HEK293 (cell line): ENCODE measurements around the gene TYW1B.
"Not testable (repeated sequence)": the region's sequence is repeated elsewhere in the genome, so short reads cannot be mapped to it uniquely, and the experiment has no call there.

Experiments
- CTCF ChIA-PET: fragments of 350-600 bp; formaldehyde crosslinking; extraction: SDS; loops from one replicate; lab custom pipeline; 2021; ENCODE audit warnings: antibody characterized with exemption; lab: Yijun Ruan, JAX
- POLR2A ChIA-PET: fragments of 300-600 bp; formaldehyde crosslinking; extraction: SDS; loops from one replicate; lab custom pipeline; 2020; ENCODE audit warnings: antibody characterized with exemption, inconsistent platforms; lab: Yijun Ruan, JAX
- H3K27ac ChIP-seq: fragments of 200-500 bp; sonication (Bioruptor generic); 2 replicates; pipeline ENCODE4 v1.5.1; 2014; ENCODE audit warnings: low read depth, low read length, control low read depth, inconsistent platforms; ENCODE audit errors: extremely low read depth
- H3K36me3 ChIP-seq, 2 experiments: fragments of 200-500 bp in 1 of 2; sonication (Bioruptor generic) in 1 of 2; 1 replicate in 1 of 2; 2 replicates in 1 of 2; pipeline ENCODE4 v1.5.1; 2014 to 2017; ENCODE audit warnings: inconsistent platforms in 2 of 2, low read length in 2 of 2; ENCODE audit not compliant: control insufficient read depth in 2 of 2, insufficient read depth in 1 of 2
- H3K4me1 ChIP-seq: fragments of 200-500 bp; sonication (Bioruptor generic); 2 replicates; pipeline ENCODE4 v1.5.1; 2014; ENCODE audit warnings: mild to moderate bottlenecking, low read length, inconsistent platforms; ENCODE audit not compliant: control insufficient read depth, insufficient read depth
- H3K4me3 ChIP-seq: 2 replicates; pipeline ENCODE4 v1.5.1; 2011; ENCODE audit warnings: low read depth, mild to moderate bottlenecking, control low read depth, low read length, moderate library complexity
- H3K9me3 ChIP-seq: fragments of 200-500 bp; sonication (Bioruptor generic); 2 replicates; pipeline ENCODE4 v1.5.1; 2014; ENCODE audit warnings: low read depth, low read length, inconsistent platforms; ENCODE audit not compliant: control insufficient read depth, insufficient read depth
- CTCF ChIP-seq: fragments of 450-650 bp; formaldehyde crosslinking; IDR thresholded peaks from 2 replicates; pipeline ENCODE4 v1.5.1; 2016; ENCODE audit warnings: missing biosample characterization, missing genetic modification characterization
- KLF17 ChIP-seq: fragments of 450-650 bp; formaldehyde crosslinking; IDR thresholded peaks from 2 replicates; pipeline ENCODE4 v1.5.1; 2016; ENCODE audit warnings: missing biosample characterization, missing genetic modification characterization
- PBX3 ChIP-seq: sonication (generic); formaldehyde crosslinking; IDR thresholded peaks from 2 replicates; pipeline ENCODE4 v1.8.1; 2022; ENCODE audit warnings: mild to moderate bottlenecking, moderate library complexity, missing genetic modification reagents
- PRDM10 ChIP-seq: fragments of 450-650 bp; formaldehyde crosslinking; IDR thresholded peaks from 2 replicates; pipeline ENCODE4 v1.5.1; 2016; ENCODE audit warnings: missing biosample characterization, missing genetic modification characterization
- REST ChIP-seq: fragments of 450-650 bp; formaldehyde crosslinking; IDR thresholded peaks from 2 replicates; pipeline ENCODE4 v1.5.1; 2016; ENCODE audit warnings: missing biosample characterization, missing genetic modification characterization
- SP7 ChIP-seq: fragments of 450-650 bp; formaldehyde crosslinking; IDR thresholded peaks from 2 replicates; pipeline ENCODE4 v1.5.1; 2016; ENCODE audit warnings: missing biosample characterization, missing genetic modification characterization
- ZBTB17 ChIP-seq: fragments of 450-650 bp; formaldehyde crosslinking; IDR thresholded peaks from 2 replicates; pipeline ENCODE4 v1.5.1; 2016; ENCODE audit warnings: missing biosample characterization, missing genetic modification characterization
- ZBTB26 ChIP-seq: fragments of 450-650 bp; formaldehyde crosslinking; optimal IDR thresholded peaks from 2 replicates; pipeline ENCODE3; 2016; ENCODE audit warnings: missing biosample characterization, mild to moderate bottlenecking, missing genetic modification characterization
- ZBTB48 ChIP-seq: fragments of 450-650 bp; formaldehyde crosslinking; IDR thresholded peaks from 2 replicates; pipeline ENCODE4 v1.5.1; 2016; ENCODE audit warnings: missing biosample characterization, missing genetic modification characterization
- ZEB2 ChIP-seq: fragments of 450-650 bp; formaldehyde crosslinking; IDR thresholded peaks from 2 replicates; pipeline ENCODE4 v1.5.1; 2016; ENCODE audit warnings: missing biosample characterization, missing genetic modification characterization
- ZNF335 ChIP-seq: fragments of 450-650 bp; formaldehyde crosslinking; conservative IDR thresholded peaks from 2 replicates; pipeline ENCODE4 v1.5.1; 2016; ENCODE audit warnings: missing biosample characterization, missing genetic modification characterization
- ZNF366 ChIP-seq: fragments of 450-650 bp; formaldehyde crosslinking; conservative IDR thresholded peaks from 2 replicates; pipeline ENCODE4 v1.5.1; 2016; ENCODE audit warnings: missing biosample characterization, missing genetic modification characterization
- ZNF600 ChIP-seq: fragments of 450-650 bp; formaldehyde crosslinking; IDR thresholded peaks from 2 replicates; pipeline ENCODE4 v1.5.1; 2016; ENCODE audit warnings: missing biosample characterization, missing genetic modification characterization
- ZNF629 ChIP-seq: fragments of 450-650 bp; formaldehyde crosslinking; IDR thresholded peaks from 2 replicates; pipeline ENCODE4 v1.5.1; 2017; ENCODE audit warnings: missing biosample characterization, missing genetic modification characterization
- ZNF660 ChIP-seq: fragments of 450-650 bp; IDR thresholded peaks from 2 replicates; pipeline ENCODE4 v1.5.1; 2018; ENCODE audit warnings: missing biosample characterization, mild to moderate bottlenecking, missing genetic modification characterization

Gene TYW1B

GRCh38 chr7:72829687-72830354, 1.8 kb upstream of the TYW1B start:
- H3K4me3 ChIP-seq = peak overlapping the region; percentile 81
- H3K9me3 ChIP-seq, CTCF ChIA-PET, H3K4me1 ChIP-seq: not testable (repeated sequence)
- POLR2A ChIA-PET = interaction anchor here (1.3 kb wide), 1 partner anchor 90 kb away, joined by 3 read pairs; no protein-coding TSS in a partner anchor
- H3K27ac ChIP-seq = peak overlapping the region; percentile 78
- TF ChIP-seq ZBTB26 (tag by site-specific recombination) (peak; percentile 63), ZNF366 (tag by site-specific recombination) (0 out of 2 replicates have a peak, but pooled peaks have one; percentile 18), ZNF335 (tag by site-specific recombination) (peak; percentile 93), ZNF629 (tag by site-specific recombination) (peak; percentile 68), ZNF600 (peak; percentile 24; the same call in 1 of the 2 replicates), REST (tag by site-specific recombination) (peak; percentile 64; the same call in 1 of the 2 replicates), ZEB2 (tag by site-specific recombination) (peak; percentile 25; the same call in 1 of the 2 replicates), ZBTB17 (tag by site-specific recombination) (peak; percentile 32; the same call in 1 of the 2 replicates), CTCF (tag by site-specific recombination) (peak; percentile 75), ZBTB48 (tag by site-specific recombination) (peak; percentile 73), PBX3 (CRISPR knock-in tag) (0 out of 2 replicates have a peak, but pooled peaks have one; percentile 58), PRDM10 (peak; percentile 88), SP7 (tag by site-specific recombination) (peak; percentile 52), KLF17 (tag by site-specific recombination) (0 out of 2 replicates have a peak, but pooled peaks have one; percentile 22), ZNF660 (tag by site-specific recombination) (peak; percentile 55; the same call in 1 of the 2 replicates)
- peaks cover 20 to 21% of the 10 kb centered on the region in 2 experiments for H3K36me3 ChIP-seq
